Stimulated activated naive CD8-positive, alpha-beta T cell treated with anti-CD3 and anti-CD28 coated beads, Interleukin-15, amount 100 ng/mL, for 72 hours (primary cell): ENCODE data around the gene MED27.
"Not testable (repeated sequence)": the region's sequence is repeated elsewhere in the genome, so short reads cannot be mapped to it uniquely, and the experiment has no call there.

ENCODE experiments used
- ATAC-seq: fragments of 150-1000 bp; cut with Tn5 transposase; 2 replicates; pipeline ENCODE4 v1.10.0; 2021; ENCODE audit warnings: mild to moderate bottlenecking, moderate library complexity
- DNase-seq, 2 donors: peaks; one replicate each; pipeline ENCODE4 v3.0.0; 2021 to 2022
- H3K27ac Mint-ChIP-seq, 2 donors: one replicate each; pipeline ENCODE4 v1.8.0; 2022; ENCODE audit warnings: mild to moderate bottlenecking in 2 of 2, mixed read lengths in 2 of 2, moderate library complexity in 2 of 2
- H3K27me3 Mint-ChIP-seq: one replicate; pipeline ENCODE4 v1.8.0; 2022; ENCODE audit warnings: mixed read lengths
- H3K4me1 Mint-ChIP-seq: one replicate; pipeline ENCODE4 v1.8.0; 2022; ENCODE audit warnings: mild to moderate bottlenecking, mixed read lengths
- H3K4me3 Mint-ChIP-seq, 2 donors: one replicate each; pipeline ENCODE4 v1.8.0; 2022; ENCODE audit warnings: mild to moderate bottlenecking in 2 of 2, mixed read lengths in 2 of 2, moderate library complexity in 1 of 2
- H3K9me3 Mint-ChIP-seq, 2 donors: one replicate each; pipeline ENCODE4 v1.8.0; 2022; ENCODE audit warnings: mixed read lengths in 2 of 2

Gene MED27

GRCh38 chr9:132061526-132061925, 18.1 kb downstream of the MED27 start:
- ATAC-seq (no peak), DNase-seq (no peak)
- Mint-ChIP-seq H3K27me3 (no peaks in the 10 kb centered on the region), H3K4me1 (peaks cover 15% of the 10 kb centered on the region), H3K4me3 (no peak overlapping the region), H3K9me3 (peaks cover 13 to 20% of the 10 kb centered on the region in 2 donors), H3K27ac (no peak overlapping the region)

DNA sequence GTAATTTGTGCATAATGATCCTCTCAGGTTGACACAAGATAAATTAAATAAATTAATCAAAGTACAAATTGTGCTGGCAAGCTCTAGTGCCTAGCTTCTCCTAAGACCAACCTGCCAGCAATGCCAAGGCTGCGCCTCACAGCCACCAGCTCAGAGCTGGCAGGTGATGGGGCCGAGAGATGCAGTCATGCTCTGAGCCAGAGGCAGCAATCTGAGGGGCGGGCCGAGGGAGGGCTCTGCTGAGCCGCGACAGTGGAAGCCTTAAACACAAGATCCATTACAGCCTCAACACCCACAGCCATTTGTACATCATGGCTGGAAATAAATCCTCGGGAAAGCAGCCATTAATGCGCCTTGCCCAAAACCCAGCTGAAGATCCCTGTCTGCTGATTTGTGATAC, 20.3 kb downstream of the MED27 start:
- no peak overlapping the region for H3K4me3 Mint-ChIP-seq
- no peak overlapping the region for H3K27ac Mint-ChIP-seq
- ATAC-seq (no peak), DNase-seq (no peak)
- H3K27me3 Mint-ChIP-seq, result no peaks in the 10 kb centered on the region
- peaks cover 13 to 20% of the 10 kb centered on the region in 2 donors for H3K9me3 Mint-ChIP-seq
- H3K4me1 Mint-ChIP-seq, result peaks cover 15% of the 10 kb centered on the region

DNA sequence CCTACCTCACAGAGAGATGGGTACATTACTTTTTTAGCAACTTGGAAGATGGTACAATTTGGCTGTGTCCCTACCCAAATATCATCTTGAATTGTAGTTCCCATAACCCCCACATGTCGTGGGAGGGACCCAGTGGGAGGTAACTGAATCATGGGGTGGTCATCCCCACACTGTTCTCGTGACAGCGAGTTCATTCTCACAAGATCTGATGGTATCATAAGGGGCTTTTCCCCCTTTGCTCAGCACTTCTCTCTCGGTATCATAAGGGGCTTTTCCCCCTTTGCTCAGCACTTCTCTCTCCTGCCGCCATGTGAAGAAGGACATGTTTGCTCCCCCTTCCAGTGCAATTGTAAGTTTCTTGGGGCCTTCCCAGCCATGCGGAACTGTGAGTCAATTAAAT, 21.4 kb downstream of the MED27 start:
- not testable (repeated sequence) for H3K27ac Mint-ChIP-seq, H3K27me3 Mint-ChIP-seq, DNase-seq, H3K4me3 Mint-ChIP-seq, ATAC-seq
- Mint-ChIP-seq H3K4me1 (peaks cover 18% of the 10 kb centered on the region), H3K9me3 (peaks cover 13 to 20% of the 10 kb centered on the region in 2 donors)

- H3K27ac Mint-ChIP-seq, result no peak overlapping the region
- ATAC-seq (no peak), DNase-seq (no peak)
- H3K27me3 Mint-ChIP-seq, result no peaks in the 10 kb centered on the region
- peaks cover 18% of the 10 kb centered on the region for H3K4me1 Mint-ChIP-seq
- no peak overlapping the region for H3K4me3 Mint-ChIP-seq
- peaks cover 13 to 20% of the 10 kb centered on the region in 2 donors for H3K9me3 Mint-ChIP-seq
These were observed 22.7 kb downstream of the MED27 start for GRCh38 chr9:132056717-132057560.

GRCh38 chr9:132055756-132056155, 23.9 kb downstream of the MED27 start:
- peaks cover 18% of the 10 kb centered on the region for H3K4me1 Mint-ChIP-seq
- DNase-seq (no peak), ATAC-seq (no peak)
- H3K9me3 Mint-ChIP-seq, result peaks cover 13 to 20% of the 10 kb centered on the region in 2 donors
- H3K27me3 Mint-ChIP-seq, result no peaks in the 10 kb centered on the region
- no peak overlapping the region for H3K27ac Mint-ChIP-seq
- no peak overlapping the region for H3K4me3 Mint-ChIP-seq

GRCh38 chr9:132054024-132054423, 25.6 kb downstream of the MED27 start:
- DNase-seq (no peak), ATAC-seq (no peak)
- Mint-ChIP-seq H3K27ac (no peak overlapping the region), H3K4me1 (peaks cover 30% of the 10 kb centered on the region), H3K9me3 (peaks cover 9 to 10% of the 10 kb centered on the region in 2 donors), H3K4me3 (no peak overlapping the region), H3K27me3 (no peaks in the 10 kb centered on the region)

- Mint-ChIP-seq H3K4me3 (no peak overlapping the region), H3K27ac (no peak overlapping the region), H3K9me3 (no peaks in the 10 kb centered on the region), H3K27me3 (no peaks in the 10 kb centered on the region), H3K4me1 (peaks cover 29% of the 10 kb centered on the region)
- ATAC-seq (no peak), DNase-seq (no peak)
These were observed 29.8 kb downstream of the MED27 start for GRCh38 chr9:132049900-132050299.

- DNase-seq, result no peak
- H3K4me1 Mint-ChIP-seq, result peaks cover 24% of the 10 kb centered on the region
- no peak overlapping the region for H3K4me3 Mint-ChIP-seq
- no peaks in the 10 kb centered on the region for H3K9me3 Mint-ChIP-seq
- no peak for ATAC-seq
- no peak overlapping the region for H3K27ac Mint-ChIP-seq
- H3K27me3 Mint-ChIP-seq, result no peaks in the 10 kb centered on the region
These were observed 30.3 kb downstream of the MED27 start for GRCh38 chr9:132049323-132049882.

GRCh38 chr9:132048201-132048600, 31.5 kb downstream of the MED27 start:
- Mint-ChIP-seq H3K4me3 (no peak overlapping the region), H3K27ac (no peak overlapping the region), H3K4me1 (peaks cover 21% of the 10 kb centered on the region), H3K9me3 (no peaks in the 10 kb centered on the region), H3K27me3 (no peaks in the 10 kb centered on the region)
- DNase-seq (no peak), ATAC-seq (no peak)

DNA sequence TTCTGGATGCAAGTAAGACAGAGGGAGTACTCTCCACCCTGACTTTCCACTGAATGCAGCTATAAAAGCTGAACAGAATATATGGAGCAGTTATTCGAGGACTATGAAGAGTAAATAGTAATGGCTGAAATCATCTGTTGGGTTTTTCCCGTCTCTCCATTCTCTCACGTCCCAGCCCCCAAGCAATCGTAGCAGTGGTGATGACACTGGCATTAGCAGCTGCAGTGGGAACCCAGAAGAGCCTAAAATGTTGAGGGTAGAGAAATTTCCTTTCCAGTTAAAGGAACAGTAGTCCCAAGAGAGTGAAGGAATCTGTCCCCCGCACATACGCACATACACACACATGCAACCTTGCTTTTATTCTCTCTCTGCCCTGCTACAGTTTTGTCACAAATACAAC, 33.2 kb downstream of the MED27 start:
- DNase-seq (no peak), ATAC-seq (no peak)
- no peaks in the 10 kb centered on the region for H3K9me3 Mint-ChIP-seq
- no peak overlapping the region for H3K4me3 Mint-ChIP-seq
- no peaks in the 10 kb centered on the region for H3K27me3 Mint-ChIP-seq
- no peak overlapping the region for H3K27ac Mint-ChIP-seq
- H3K4me1 Mint-ChIP-seq, result peaks cover 34% of the 10 kb centered on the region

DNA sequence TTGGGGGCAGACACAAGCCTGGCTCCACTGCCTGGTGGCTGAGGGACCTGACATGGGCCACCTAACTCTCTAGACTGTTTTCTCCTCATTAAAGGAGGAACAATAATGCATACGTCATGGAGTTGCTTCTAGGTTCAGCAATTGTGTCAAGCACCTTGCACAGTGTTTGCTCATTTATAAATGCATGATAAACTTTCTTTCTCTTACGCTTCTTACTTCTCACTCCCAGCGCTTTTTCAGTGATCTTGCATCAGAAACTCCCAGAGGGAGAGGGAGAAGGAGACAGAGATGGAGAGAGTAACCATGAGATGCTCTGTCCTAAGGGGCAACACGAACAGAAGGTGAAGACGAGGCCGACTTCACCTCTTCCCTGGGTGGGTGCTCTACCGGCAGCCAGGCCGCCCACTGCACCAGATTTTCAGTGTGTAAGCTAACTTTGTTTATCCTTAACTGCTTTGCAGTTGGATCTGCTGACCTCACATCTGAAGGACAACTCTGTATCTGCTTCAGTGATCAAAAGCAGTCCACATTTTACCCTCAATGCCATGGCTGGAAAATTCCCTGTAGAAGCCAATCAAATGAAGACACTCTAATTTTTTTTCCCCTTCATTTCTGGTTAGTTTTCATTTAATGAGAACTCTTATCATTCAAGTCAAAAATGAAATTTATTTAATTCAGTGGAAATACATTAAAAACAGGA, 35.3 kb downstream of the MED27 start:
- H3K27ac Mint-ChIP-seq, result peak overlapping the region in 1 of 2 donors; percentile 41

GRCh38 chr9:132043708-132044107, 36.0 kb downstream of the MED27 start:
- Mint-ChIP-seq H3K4me1 (peaks cover 18% of the 10 kb centered on the region), H3K9me3 (no peaks in the 10 kb centered on the region)

More for the DNA sequence above, 35.3 kb downstream of the MED27 start:
- peaks cover 24% of the 10 kb centered on the region for H3K4me1 Mint-ChIP-seq
- no peaks in the 10 kb centered on the region for H3K9me3 Mint-ChIP-seq
- DNase-seq (no peak), ATAC-seq (no peak)
- no peaks in the 10 kb centered on the region for H3K27me3 Mint-ChIP-seq
- no peak overlapping the region for H3K4me3 Mint-ChIP-seq

GRCh38 chr9:132042324-132042723, 37.3 kb downstream of the MED27 start:
- Mint-ChIP-seq H3K4me3 (no peak overlapping the region), H3K27ac (no peak overlapping the region), H3K27me3 (no peaks in the 10 kb centered on the region), H3K9me3 (no peaks in the 10 kb centered on the region), H3K4me1 (peaks cover 12% of the 10 kb centered on the region)
- ATAC-seq (no peak), DNase-seq (no peak)

More at GRCh38 chr9:132043708-132044107, 36.0 kb downstream of the MED27 start:
- H3K4me3 Mint-ChIP-seq, result no peak overlapping the region
- H3K27ac Mint-ChIP-seq, result no peak overlapping the region
- no peaks in the 10 kb centered on the region for H3K27me3 Mint-ChIP-seq
- DNase-seq (no peak), ATAC-seq (no peak)

DNA sequence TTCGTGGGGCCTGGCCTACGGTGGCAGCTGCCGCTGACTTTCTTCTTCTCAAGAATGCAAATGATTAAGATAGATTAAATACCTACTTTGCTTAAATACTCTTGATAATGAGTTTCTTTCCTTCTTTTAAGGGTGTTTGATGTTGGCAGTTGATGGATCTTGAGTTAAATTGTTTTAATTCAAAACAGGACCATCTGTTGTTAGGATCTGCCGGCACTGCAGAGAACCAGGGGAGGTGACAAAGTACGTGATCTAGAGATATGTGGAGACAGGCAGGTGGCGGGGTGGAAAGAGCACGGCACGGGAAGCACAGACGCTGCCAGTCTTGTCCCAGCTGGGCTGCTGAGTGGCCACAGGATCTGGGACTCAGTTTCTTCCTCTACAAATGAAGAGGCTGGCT, 37.9 kb downstream of the MED27 start:
- no peak for ATAC-seq
- DNase-seq, result no peak
- no peaks in the 10 kb centered on the region for H3K9me3 Mint-ChIP-seq
- H3K4me3 Mint-ChIP-seq, result no peak overlapping the region
- peaks cover 15% of the 10 kb centered on the region for H3K4me1 Mint-ChIP-seq
- H3K27me3 Mint-ChIP-seq, result no peaks in the 10 kb centered on the region
- peak overlapping the region in 1 of 2 donors; percentile 61 for H3K27ac Mint-ChIP-seq

- ATAC-seq (no peak), DNase-seq (no peak)
- Mint-ChIP-seq H3K27me3 (no peaks in the 10 kb centered on the region), H3K4me3 (no peak overlapping the region), H3K27ac (peak overlapping the region in 1 of 2 donors; percentile 16), H3K4me1 (peaks cover 25% of the 10 kb centered on the region), H3K9me3 (no peaks in the 10 kb centered on the region)
These were observed 38.9 kb downstream of the MED27 start for GRCh38 chr9:132040808-132041207.

DNA sequence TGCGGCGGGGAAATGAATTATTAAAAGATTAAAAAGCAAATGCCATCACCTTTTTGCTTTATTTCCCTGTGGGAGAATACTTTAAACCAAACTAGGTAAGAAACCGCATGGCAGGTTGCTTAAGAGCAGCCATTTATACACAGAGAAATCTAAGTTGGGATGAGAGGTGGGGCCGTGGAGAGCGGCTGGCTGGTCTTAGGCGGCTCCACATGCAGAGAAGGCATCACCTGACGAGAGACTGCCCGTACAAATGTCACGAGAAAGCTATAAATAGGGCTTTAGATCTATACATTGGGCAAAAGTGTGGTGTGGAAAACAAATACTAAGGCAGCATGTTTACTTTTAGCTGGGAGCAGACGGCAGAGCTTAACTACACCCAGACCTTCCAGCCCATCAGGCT, 39.4 kb downstream of the MED27 start:
- DNase-seq (no peak), ATAC-seq (no peak)
- Mint-ChIP-seq H3K27ac (peak overlapping the region in 1 of 2 donors; percentile 15), H3K4me3 (no peak overlapping the region), H3K27me3 (no peaks in the 10 kb centered on the region), H3K4me1 (peaks cover 29% of the 10 kb centered on the region), H3K9me3 (no peaks in the 10 kb centered on the region)
